ENCODE measurements around the gene INS. TPM values are rescaled to one million over a fixed set of nuclear protein-coding genes. Genes with fewer than 3 reads are reported as not detected.

Gene INS
- polyA plus RNA-seq, 2 of the 4 experiments (the other 2 are of a cell fraction): not detected

DNA sequence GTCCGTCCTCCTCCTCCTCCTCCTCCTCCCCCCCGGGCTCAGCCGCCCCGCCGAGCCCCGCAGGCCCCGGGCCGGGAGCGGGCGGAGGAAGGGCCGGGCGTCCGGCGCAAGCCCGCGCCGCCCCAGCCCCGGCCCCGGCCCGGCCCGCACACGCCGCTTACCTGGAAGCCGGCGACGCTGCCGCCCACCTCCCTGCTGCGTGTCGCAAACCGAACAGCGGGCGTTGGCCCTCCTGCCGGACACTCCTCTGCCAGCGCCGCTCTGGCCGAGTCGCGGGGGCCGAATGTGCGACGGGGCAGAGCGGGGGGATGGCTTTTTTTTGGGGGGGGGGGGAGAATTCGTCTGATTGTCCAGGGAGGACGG is 23.0 kb downstream of the INS start:
- Histone ChIP-seq H3K4me3 (peak overlapping the region; percentile 52), H3K9me3 (no peaks in the 10 kb centered on the region), H3K4me1 (peaks cover 23% of the 10 kb centered on the region), H3K27ac (peak overlapping the region; percentile 17 to 65; a peak in 4 of 6 replicates), H3K4me2 (peak overlapping the region; percentile 97)
- no CpG with 5 or more reads among the region's 44 CpGs for WGBS (ENCODE audit: missing lambda C conversion rate)
- POLR2A ChIA-PET: interaction anchor here (0.6 kb wide), 1 partner anchor 132 kb away, joined by 5 read pairs; no protein-coding TSS in a partner anchor
- DNase-seq (ENCODE audit: low read depth in 1 of 2, low spot score in 1 of 2): no peak
- FAIRE-seq: no peak
- TF ChIP-seq PHF8 (IDR thresholded peaks at IDR 0.05; ENCODE audit: borderline replicate concordance, low read depth): no peak
- TF ChIP-seq, protein P1, sequence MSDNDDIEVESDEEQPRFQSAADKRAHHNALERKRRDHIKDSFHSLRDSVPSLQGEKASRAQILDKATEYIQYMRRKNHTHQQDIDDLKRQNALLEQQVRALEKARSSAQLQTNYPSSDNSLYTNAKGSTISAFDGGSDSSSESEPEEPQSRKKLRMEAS (IDR thresholded peaks at IDR 0.05): no peak
- TF ChIP-seq, protein P2, sequence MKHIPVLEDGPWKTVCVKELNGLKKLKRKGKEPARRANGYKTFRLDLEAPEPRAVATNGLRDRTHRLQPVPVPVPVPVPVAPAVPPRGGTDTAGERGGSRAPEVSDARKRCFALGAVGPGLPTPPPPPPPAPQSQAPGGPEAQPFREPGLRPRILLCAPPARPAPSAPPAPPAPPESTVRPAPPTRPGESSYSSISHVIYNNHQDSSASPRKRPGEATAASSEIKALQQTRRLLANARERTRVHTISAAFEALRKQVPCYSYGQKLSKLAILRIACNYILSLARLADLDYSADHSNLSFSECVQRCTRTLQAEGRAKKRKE (CRISPR knock-in tag; IDR thresholded peaks at IDR 0.05; ENCODE audit: low read depth): no peak
- no peak for TF ChIP-seq FOSB (CRISPR knock-in tag; IDR thresholded peaks at IDR 0.05)
- no peak for TF ChIP-seq JUN (IDR thresholded peaks at IDR 0.05)
- TF ChIP-seq KDM1A (IDR thresholded peaks at IDR 0.05; ENCODE audit: low read depth): no peak
- TF ChIP-seq MAZ (IDR thresholded peaks at IDR 0.05; ENCODE audit: borderline replicate concordance, low read depth, low read length): no peak
- no peak for TF ChIP-seq HEYL (CRISPR knock-in tag; IDR thresholded peaks at IDR 0.05)
- CTCF ChIA-PET: interaction anchor here (2.2 to 12.1 kb wide), 2 partner anchors 13 to 102 kb away, joined by 11 to 152 read pairs; no protein-coding TSS in a partner anchor
- ATAC-seq: peak; percentile 8 to 25; a peak in 4 of 6 replicates

DNA sequence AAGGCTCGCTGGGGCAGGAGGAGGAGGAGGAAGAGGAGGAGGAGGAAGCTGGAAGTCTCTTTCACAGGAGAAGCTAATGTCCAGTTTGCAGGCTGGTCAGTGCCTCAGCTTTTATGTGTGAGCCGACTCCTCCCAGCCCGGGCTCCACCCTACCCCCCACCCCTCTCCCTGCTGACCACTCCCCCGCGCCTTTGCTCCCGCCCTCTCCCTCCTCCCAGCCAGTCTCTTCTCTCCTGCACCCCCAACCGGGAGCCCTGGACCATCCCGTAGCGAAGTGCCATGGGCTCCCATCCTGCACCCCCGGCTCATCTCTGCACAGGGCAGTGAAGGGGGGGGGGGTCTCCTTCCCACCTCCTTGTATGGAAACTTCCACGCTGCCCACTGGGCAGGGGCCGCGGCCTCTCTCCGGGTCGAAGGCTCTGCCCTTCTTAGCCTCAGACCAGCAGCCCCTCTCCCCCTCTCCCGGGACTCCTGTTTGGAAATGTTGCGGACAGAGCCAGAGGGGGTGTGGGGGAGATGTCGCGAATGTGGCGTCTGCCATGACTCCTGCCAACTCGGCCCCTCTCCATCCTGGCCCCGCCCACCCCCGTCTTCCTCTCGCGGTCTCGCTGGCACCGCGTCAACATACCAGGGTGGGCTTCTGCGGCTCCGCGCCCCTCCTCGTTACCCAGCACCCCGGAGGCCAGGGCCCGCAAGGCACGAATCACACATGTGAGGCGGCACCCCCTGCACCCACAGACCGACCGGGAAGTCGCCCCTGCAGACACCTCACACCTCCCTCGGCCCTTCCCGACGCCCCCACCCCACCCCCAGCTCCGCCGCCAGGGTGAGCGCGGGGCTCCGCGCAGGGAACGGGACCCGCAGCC is 23.6 kb downstream of the INS start:
- peak; percentile 76 to 91 for DNase-seq (ENCODE audit: low read depth in 1 of 2, low spot score in 1 of 2)
- no peak for TF ChIP-seq EHMT2 (IDR thresholded peaks at IDR 0.05; ENCODE audit: low read depth)
- no peak for TF ChIP-seq POLR2A (IDR thresholded peaks at IDR 0.05; ENCODE audit: low read length)
- TF ChIP-seq NFE2L2 (conservative IDR thresholded peaks at IDR 0.05; ENCODE audit: low read length): no peak
- TF ChIP-seq, protein P3, sequence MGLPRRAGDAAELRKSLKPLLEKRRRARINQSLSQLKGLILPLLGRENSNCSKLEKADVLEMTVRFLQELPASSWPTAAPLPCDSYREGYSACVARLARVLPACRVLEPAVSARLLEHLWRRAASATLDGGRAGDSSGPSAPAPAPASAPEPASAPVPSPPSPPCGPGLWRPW (IDR thresholded peaks at IDR 0.05): no peak
- TF ChIP-seq ZSCAN20 (CRISPR knock-in tag; IDR thresholded peaks at IDR 0.05): no peak
- no peaks in the 10 kb centered on the region for H3K9me3 ChIP-seq
- H3K4me1 ChIP-seq: peaks cover 18% of the 10 kb centered on the region
- ATAC-seq: peak; percentile 69 to 89
- ChIA-PET POLR2A (interaction anchor here (0.6 kb wide), 1 partner anchor 133 kb away, joined by 5 read pairs; no protein-coding TSS in a partner anchor), CTCF (interaction anchor here (2.5 to 12.1 kb wide), 2 partner anchors 13 to 100 kb away, joined by 14 to 152 read pairs; no protein-coding TSS in a partner anchor)
- WGBS (ENCODE audit: missing lambda C conversion rate): 3% methylated on average over 16 of the region's 50 CpGs
- no peak for FAIRE-seq
- H3K27ac ChIP-seq: peak overlapping the region; percentile 17 to 65; a peak in 4 of 6 replicates
- peak overlapping the region; percentile 52 for H3K4me3 ChIP-seq
- peak overlapping the region; percentile 97 for H3K4me2 ChIP-seq

DNA sequence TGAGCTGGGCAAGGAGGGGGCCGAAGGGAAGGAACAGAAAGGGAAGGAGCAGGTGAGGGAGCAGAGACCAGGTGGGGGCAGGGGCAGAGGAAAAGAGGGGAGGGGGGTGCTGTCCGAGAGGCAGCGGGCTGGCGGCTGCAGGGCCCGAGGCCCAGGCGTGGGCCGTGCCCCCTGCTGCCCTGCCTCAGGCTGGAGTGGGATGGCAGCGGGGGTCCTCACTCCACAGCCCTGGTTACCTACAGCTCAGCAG is 24.1 kb downstream of the INS start:
- no peak for TF ChIP-seq BHLHE40 (IDR thresholded peaks at IDR 0.05; ENCODE audit: low read depth, low read length)
- TF ChIP-seq TP53 (CRISPR knock-in tag; IDR thresholded peaks at IDR 0.05): no peak
- no peak for TF ChIP-seq ESRRA (IDR thresholded peaks at IDR 0.05; ENCODE audit: borderline replicate concordance, low read length)
- no peak for TF ChIP-seq JUNB (IDR thresholded peaks at IDR 0.05)
- no peak for TF ChIP-seq RNF2 (IDR thresholded peaks at IDR 0.05; ENCODE audit: borderline replicate concordance, low read depth)
- TF ChIP-seq NFE2L2 (conservative IDR thresholded peaks at IDR 0.05; ENCODE audit: low read length): no peak
- TF ChIP-seq RAD21 (conservative IDR thresholded peaks at IDR 0.05 in 1 of 2, IDR thresholded peaks at IDR 0.05 in 1 of 2): no peak
- TF ChIP-seq MYC (IDR thresholded peaks at IDR 0.05; ENCODE audit: borderline replicate concordance, low read length): no peak
- TF ChIP-seq KDM5A (IDR thresholded peaks at IDR 0.05): no peak
- TF ChIP-seq MAFK (IDR thresholded peaks at IDR 0.05; ENCODE audit: partially characterized antibody): no peak
- no peak for TF ChIP-seq EP300 (IDR thresholded peaks at IDR 0.05)
- TF ChIP-seq ZC3H11A (IDR thresholded peaks at IDR 0.05): no peak
- TF ChIP-seq, protein P1 (IDR thresholded peaks at IDR 0.05): no peak
- TF ChIP-seq SREBF2 (IDR thresholded peaks at IDR 0.05): no peak
- no peak for TF ChIP-seq CBX8 (IDR thresholded peaks at IDR 0.05)
- no peak for TF ChIP-seq HEYL (CRISPR knock-in tag; IDR thresholded peaks at IDR 0.05)
- no peak for TF ChIP-seq CEBPB (IDR thresholded peaks at IDR 0.05)
- no peak for TF ChIP-seq HOXA7 (CRISPR knock-in tag; IDR thresholded peaks at IDR 0.05)
- TF ChIP-seq ZNF302 (CRISPR knock-in tag; IDR thresholded peaks at IDR 0.05): no peak
- FAIRE-seq: no peak
- ChIA-PET CTCF (interaction anchor here (2.5 to 12.1 kb wide), 2 partner anchors 14 to 99 kb away, joined by 14 to 152 read pairs; no protein-coding TSS in a partner anchor), POLR2A (no interaction called here)
- DNase-seq (ENCODE audit: low read depth in 1 of 2, low spot score in 1 of 2): no peak
- Histone ChIP-seq H3K4me3 (no peak overlapping the region), H3K9me3 (no peaks in the 10 kb centered on the region), H3K27ac (no peak overlapping the region), H3K4me2 (no peak overlapping the region; the same call in 2 of the 3 replicates), H3K4me1 (peaks cover 14% of the 10 kb centered on the region)
- ATAC-seq: peak in 1 of 2 experiments; percentile 26; a peak in 3 of 6 replicates
- WGBS (ENCODE audit: missing lambda C conversion rate): 93% methylated on average over 8 of the region's 8 CpGs

All from A549 (cell line).